Central memory CD4-positive, alpha-beta T cell (primary cell): ENCODE measurements around the gene KREMEN1.

Experiments used
- DNase-seq: peaks from one replicate; pipeline ENCODE4 v3.0.0; 2022

Gene KREMEN1

DNA sequence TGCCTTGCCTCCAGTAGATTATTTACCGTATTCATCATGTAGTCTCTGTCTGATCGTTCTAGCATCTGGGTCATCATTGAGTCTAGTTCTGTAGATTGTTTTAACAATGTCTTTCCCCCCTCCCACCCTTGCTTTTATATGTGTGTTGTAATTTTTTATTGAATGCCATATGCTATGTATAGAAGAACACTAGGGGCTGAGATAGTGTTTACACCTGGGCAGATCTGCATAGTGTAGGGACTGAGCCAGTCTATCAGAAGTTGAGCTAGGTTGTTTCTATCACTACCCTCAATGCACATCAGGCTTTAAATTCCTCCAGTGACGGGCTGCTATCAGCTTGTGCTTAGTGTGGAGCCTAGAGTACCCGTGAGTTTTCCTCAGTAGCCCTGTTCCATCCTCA lies 61.6 kb downstream of the KREMEN1 start:
- DNase-seq: no peak

DNA sequence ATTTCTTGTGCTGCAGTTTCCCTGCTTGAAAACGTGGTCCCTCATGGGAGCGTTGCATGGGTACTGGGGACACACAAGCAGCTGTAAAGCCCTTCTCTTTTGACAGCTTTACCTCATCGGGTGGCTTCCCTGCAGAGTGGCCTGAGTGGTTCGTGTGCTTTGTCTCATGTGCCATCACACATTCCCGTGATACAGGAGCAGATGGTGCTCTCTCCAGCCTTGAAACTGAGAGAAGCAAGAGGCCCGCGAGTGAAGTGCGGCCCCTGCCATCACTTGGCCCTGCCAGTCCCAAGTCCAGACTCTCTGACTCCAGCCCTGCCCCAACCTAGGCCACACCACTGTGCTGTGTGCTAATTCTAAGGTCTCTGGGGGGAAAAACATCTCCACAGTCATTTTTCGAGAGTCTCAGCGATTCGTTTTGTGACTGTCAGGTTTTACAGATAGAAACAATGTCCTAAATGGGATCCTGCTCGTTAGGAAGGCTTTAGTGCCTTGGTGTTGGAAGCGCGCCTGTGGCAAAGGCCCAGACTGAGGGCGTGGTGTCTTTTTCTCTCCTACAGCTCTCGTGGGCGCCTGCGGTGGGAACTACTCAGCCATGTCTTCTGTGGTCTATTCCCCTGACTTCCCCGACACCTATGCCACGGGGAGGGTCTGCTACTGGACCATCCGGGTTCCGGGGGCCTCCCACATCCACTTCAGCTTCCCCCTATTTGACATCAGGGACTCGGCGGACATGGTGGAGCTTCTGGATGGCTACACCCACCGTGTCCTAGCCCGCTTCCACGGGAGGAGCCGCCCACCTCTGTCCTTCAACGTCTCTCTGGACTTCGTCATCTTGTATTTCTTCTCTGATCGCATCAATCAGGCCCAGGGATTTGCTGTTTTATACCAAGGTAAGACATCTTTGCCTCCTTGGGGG lies 64.2 kb downstream of the KREMEN1 start:
- DNase-seq: no peak

DNA sequence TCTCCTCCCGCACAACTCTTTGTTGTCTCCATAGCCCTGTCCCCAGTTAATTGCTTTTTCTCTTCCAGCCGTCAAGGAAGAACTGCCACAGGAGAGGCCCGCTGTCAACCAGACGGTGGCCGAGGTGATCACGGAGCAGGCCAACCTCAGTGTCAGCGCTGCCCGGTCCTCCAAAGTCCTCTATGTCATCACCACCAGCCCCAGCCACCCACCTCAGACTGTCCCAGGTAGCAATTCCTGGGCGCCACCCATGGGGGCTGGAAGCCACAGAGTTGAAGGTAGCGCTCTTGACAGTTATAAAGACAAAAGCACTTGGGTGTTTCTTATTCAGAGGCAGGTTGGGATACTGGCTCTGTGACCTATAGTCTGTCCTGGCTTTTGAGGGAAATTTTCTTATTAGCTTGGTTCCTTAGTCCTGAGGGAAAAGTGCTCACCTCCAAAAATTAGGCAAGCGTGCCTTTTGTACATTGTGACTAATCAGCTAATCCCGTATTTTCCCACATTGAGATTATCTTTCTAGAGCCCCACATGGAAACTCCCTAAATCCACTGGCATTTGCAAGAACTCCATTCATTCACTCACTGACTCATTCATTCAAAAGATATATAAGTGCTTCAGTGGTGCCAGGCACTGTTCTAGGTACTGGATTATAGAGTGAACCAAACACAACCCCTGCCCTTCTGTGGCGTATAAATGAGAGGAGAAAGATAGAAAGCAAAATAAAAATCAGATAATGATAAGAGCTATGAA lies 65.9 kb downstream of the KREMEN1 start:
- no peak for DNase-seq

DNA sequence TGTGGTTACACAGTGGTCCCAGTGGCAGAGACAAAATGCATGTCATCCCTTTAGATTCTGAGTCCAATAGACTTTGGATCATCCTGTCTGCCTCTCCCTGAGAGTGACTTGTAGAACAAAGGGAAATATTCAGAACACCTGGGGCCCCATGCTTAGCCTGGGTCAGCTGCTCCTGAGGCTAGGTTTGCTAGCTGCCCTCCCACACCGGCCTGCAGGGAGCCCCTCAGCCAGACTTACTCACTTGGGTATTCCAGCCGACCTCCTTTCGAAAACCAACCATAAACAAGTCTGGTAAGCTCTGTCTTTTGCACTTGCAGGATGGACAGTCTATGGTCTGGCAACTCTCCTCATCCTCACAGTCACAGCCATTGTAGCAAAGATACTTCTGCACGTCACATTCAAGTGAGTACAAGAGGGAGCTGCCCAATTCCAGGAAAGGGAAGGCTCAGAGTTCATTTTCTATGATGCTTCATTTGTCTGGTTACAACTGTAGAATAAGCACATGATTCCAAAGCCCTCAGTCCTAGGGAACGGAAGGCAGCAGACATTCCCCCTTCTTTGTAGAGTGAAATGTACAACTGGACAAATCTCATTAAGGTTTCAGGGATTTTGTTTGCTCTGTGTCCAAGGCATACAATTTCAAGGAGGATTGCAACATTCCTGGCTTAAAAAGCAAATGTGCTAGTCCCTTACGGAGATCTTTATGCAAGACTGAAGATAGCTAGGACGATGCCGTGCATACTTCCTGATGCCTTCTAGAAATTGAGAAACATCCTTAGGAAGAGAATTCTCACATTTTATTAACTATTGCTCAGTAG lies 67.3 kb downstream of the KREMEN1 start:
- DNase-seq: no peak

DNA sequence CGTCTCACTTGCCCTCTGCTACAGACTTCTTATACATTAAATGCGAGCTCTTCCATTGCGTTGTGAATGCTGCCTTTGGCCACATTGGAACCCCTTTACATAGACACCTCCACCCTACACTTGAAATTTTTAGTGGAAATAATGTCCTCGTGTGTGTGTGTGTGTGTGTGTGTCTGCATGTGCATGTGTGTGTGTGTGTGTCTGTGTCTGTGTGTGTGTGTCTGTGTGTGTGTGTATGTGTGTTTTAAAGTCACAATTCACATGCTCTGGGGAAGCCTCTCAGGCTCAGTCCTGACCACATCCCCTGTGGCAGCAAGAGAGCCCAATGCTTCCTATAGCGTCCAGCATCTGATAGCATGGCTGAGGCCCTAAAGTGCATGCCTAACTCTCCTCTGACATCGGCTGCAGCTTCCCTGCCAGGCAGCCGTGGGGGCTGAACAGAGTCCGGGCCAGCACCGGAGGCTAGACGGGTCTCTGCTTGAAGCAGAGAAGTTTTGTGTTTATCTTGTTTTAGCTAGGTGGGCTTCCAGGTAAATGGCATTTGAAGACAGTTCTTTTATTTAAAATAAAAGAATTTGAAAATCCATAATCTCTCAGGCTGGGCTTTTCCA lies 68.3 kb downstream of the KREMEN1 start:
- no peak for DNase-seq

DNA sequence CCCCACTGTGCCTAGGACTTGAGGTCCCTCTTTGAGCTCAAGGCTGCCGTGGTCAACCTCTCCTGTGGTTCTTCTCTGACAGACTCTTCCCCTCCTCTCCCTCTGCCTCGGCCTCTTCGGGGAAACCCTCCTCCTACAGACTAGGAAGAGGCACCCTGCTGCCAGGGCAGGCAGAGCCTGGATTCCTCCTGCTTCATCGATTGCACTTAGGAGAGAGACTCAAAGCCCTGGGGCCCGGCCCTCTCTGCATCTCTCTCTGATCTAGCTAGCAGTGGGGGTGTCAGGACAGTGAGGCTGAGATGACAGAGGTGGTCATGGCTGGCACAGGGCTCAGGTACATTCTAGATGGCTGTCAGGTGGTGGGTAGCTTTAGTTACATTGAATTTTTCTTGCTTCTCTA lies 69.3 kb downstream of the KREMEN1 start:
- no peak for DNase-seq

DNA sequence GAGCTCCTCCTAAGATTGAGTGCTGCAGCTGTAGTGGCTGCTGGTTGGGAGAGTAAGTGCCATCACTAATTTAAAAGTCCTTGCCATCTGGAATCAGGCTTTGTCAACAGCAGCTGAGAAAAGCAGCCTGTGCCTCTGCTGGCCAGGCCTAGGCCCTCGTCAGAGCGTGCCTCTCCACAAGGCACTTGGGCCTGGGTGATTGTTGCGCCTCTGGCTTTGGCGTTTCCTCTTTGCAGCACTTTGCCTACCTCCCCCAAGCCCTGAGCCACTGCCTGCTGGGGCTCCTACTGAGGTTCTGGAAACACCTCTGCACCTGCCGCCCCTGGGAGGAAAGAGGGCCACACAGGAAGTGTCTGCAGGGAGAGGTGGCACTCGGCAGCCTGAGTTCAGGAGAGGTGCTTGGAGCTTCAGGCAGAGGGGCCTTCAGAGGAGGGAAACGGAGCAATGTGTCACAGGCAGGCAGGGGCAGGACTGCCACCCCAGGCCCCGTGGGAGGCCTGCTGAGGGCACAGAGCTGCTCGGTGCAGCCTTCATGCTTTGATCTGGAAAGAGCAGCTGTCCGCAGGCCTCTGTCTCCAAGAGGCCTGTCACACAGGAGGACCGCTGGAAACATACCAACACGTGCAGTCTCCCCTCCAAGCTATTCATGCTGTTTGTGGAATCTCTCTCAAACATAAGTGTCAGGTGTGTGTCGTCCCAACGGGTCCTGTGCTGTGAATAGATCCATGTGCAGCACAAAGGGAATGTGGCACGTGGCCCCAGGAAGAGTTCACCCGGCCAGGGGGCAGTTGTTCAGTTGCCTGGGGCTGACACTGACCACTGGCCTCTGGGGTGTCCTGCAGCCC lies 71.3 kb downstream of the KREMEN1 start:
- no peak for DNase-seq

DNA sequence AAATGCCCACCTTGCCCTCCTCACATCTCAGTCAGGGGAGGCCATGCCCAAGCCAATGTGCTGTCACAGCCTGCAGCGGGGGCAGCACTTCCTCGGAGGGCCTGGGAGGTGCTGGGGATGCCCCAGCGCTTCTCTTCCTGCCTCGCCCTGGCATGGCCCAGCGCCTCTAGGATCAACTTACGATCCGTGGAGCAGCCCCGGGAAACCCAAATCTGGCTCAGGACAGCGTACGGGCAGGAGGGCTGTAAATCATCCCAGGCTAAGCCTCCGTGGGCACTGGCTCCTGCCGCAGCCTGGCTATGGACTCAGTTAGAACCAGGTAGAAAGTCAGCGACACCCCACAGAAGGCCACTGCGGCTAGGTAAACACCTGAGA lies 71.9 kb downstream of the KREMEN1 start:
- DNase-seq: no peak

DNA sequence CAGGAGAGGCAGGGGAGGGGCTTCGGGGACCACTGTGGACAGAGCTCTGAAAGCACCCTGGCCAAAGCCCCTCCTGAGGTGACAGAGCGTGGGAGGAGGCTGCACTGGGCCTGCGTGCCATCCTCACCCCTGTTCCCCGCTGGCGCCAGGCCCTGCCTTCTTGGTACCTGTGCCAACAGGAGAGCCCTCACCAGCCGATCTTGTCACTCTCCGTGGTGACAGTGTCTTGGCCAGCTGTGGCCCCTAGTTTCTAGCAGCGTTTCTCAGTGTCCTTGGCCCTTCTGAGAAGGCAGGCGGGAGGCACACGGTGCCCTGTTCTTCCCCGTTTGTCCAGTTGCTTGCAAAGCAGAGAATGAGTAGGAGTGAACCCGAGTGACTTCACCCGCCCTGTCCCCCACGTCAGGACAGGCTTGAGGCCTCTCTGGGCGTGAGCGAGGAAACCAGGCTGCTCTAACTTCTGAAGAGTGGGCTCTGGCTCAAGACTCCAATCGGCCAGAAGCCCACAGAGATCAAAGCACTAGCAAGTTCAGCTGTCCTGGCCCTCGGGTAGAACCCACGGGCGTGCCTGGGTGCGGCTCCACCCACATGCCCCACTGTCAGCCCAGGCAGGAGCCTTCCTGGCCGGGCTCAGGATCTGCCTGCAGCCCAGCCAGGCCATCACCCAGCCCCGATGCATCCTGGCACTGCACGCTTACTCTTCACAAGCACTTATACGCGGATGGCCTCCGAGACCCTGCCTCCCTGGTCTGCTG lies 72.7 kb downstream of the KREMEN1 start:
- no peak for DNase-seq

DNA sequence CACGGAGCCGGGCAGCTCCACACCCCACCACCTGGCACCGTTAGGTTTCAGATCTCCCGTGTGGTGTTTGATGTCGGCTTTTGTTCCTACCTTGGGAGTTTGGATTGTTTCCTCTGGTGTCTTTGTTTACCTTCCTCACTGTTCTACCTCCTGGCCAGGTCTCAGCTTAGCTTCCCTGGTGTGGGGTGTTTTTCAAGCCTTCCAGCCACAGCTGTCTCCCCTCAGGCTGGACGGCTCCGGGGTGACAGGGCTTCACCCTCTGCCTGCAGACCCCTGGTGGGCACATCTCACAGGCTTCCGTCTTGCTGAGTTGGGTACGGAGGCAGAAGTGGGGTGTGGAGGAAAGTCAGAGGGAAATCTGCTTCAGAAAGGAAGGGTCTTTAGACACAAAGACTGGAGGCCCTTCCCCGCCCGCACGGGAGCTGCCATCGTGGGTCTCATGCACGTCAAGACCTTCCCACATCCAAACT lies 73.3 kb downstream of the KREMEN1 start:
- no peak for DNase-seq

DNA sequence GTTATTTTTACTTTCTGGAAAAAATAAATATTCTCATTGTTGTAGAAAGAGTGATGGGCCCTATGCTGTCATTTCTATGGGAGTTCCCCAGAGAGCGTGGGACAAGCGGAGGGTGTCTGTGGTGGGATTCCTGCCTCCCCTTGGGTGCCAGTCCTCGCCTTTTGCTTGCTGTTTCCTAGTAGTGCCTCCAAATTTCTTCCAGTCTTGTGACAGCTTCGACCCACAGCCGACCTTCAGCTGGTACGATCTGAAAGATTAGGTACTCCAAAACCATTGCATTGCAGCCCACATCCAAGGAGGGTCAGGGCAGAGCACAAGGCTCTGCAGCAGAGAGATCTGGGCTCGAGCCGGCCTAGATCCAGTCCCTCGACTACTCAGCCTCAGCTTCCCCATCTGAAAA lies 73.9 kb downstream of the KREMEN1 start:
- no peak for DNase-seq

DNA sequence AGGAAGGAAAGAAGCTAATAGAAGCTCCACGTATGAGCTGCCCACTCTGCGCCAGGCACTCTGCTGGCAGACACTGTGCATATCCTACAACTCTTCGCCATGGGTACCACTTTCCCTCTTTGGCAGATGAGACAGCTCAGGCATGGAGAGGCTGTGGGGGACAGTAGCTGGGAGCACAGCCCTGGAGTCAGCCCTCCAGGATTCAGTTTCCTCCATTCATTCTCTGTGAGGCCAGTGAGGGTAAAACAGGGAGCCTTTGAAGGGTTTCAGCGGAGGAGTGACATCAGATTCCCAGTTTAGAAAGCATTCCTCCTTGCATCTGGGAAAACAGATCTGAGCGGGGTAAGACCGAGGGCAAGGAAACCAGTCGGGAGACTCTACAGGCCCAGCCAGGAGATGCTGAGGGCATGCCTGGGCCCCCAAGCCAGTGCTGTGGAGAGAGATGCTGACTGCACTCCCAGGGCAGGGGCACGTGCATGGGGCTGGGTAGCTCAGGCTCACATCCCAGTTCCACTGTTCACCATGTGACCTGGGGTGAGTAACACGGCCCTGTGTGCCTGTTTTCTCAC lies 74.6 kb downstream of the KREMEN1 start:
- DNase-seq: no peak

DNA sequence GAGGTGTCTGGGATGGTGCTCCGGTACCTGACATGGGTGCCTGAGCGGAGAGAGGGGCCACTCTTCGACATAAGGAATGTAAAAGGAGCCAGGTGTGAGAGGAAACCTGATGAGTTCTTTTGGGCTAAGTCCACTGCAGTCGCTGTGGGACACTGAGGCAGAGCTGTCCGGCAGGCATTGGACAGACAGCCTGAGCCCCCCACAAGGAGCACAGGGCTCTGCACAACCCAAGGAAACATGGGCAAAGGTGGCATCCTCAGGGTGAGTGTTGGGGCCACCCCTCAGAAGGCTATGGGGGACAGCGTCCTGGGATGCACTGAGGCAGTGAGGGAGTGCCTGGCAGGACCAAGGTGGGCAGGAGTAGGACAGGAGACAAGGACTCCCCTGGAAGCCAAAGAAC lies 75.2 kb downstream of the KREMEN1 start:
- no peak for DNase-seq

DNA sequence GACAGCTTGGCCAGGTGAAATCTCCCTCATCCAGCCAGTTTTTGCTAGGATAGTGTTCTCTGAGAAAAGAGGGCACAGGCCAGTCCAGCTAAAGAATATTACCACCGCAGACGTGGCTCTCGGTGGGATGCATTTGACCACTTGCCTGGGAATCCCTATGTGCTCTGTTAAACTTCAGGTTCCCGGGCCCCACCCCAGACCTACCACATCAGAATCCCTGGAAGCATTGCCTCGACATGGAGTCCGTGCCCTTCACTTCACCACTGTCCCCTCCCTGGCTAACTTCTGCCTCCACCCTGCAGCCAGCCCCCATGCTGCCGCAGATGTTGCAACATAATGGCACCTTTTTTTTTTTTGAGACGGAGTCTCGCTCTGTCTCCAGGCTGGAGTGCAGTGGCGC lies 76.0 kb downstream of the KREMEN1 start:
- no peak for DNase-seq

DNA sequence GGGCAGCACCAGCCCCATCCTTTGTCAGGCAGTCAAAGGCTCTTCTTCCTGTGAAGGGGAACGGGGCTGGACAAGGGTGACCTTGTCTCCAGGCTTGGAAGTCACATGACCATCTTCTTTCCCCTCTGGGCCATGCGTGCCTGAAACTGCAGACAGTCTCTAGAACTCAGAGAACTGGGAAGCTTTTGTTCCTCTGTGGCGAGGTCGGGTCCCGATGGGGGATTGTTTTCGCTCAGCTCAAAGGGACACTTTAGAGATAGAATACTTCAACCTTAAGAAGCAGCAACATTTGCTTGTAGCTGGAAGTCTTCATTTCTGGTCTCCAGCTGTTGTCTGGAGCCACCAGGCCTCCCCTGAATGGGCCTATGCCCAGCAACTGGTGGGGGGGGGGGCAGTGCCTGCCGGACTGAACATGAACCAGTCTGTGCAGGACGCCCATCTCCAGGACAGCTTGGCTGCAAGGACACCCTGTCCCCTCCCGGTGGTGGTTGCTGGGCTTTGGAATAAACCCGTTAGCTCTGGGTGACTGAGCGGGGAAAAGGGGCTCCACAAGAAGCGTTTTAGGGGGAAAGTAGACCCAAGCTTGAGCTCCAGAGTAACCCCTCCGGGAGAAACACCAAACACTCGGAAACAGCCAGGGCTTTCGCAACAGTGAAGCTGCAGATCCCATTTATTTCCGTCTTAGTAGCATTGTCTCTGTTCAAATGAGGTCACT lies 77.2 kb downstream of the KREMEN1 start:
- no peak for DNase-seq

DNA sequence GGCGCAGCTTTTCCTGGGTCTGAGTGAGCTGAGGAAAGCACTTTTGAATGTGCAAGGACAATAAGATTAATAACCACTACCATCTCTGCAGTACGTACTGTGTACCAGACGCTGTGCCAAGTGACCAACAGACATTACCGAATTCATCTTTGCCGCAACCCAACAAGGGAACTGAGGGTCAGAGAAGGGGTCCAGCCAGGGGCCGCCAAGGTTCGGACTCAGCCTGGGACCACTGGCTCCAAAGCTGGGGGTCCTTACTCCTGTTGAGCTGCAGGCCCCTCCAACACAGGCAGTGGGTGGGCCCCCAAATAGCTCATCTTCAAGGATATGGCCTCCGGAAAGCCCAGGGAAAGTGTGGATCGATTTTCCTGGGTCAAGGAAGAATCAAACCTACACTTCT lies 77.9 kb downstream of the KREMEN1 start:
- DNase-seq: no peak

DNA sequence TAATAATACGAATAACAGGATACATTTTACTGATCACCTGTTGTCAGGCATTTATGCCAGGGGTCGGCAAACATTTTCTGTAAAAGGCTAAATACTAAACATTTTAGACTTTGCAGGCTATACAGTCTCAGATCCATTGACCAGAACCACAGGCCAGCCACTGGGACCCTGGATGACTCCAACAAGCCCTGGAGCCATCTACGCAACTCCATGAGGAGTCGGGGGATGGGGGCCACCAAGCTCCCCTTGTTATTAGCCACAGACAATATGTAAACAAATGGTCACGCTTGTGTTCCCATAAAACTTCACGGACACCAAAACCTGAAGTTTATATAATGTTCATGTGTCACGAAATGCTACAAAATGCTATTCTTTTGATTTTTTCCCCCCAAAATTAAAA lies 78.5 kb downstream of the KREMEN1 start:
- DNase-seq: no peak

DNA sequence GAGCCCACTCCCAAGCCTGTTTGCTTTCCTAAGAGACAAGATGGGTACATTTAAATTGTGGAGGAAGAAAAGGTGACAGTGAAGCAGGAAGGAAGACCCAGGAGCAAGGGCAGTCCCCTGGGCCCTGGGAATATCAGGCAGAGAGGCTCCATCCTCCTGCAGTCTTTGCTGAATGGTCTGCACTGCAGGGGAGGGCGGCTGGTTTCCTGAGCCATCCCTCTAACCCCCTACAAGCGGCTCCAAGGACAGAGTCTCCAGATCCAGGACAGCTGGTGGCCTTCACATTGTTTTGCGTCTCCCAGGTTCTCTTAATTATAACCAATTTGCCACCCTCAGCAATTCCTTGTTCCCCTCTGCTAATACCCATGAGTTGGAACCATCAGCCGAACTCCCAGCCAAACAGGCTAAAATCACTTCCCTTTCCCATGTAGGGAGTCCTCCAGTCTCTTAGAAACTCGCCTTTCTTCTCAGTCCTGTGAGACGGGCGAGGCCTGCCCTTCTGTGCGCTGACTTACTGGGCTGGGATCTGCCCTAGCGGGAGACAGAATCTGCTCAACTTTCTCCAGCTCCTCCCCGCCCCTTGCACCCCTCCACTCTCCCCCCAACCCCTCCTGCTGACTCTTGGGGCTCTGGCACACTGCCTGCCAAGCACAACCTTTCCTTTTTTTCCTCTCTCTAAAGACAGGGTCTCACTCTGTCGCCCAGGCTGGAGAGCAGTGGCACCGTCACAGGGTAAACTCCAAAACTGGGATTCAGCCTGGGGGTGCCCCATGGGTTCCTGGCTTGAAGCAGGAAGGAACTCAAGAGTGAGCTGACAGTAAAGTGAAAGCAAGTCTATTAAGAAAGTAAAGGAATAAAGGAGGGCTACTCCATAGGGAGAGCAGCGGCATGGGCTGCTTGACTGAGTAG lies 79.5 kb downstream of the KREMEN1 start:
- DNase-seq: no peak
